ENCODE measurements around the gene STX5. TPM values are rescaled to one million over a fixed set of nuclear protein-coding genes. Genes with fewer than 3 reads are reported as not detected.

Gene STX5
- total RNA-seq, 1 donor from 2014 or later: 24.1 TPM

DNA sequence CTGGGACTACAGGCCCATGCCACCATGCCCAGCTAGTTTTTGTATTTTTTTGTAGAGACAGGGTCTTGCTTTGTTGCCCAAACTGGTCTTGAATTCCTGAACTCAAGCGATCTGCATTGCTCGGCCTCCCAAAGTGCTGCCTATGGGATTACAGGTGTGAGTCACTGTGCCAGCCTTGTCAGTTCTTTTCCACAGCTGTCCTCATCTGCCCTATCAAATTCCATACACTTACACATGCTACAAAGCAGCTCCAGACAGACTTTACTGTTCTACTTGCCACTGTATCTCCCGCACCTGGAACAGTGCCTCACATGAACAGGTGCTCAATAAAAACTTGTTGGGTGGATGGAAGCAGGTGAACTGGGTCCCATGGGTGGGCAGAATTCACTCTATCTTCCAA is 8.2 kb downstream of the STX5 start:
- H3K27ac Mint-ChIP-seq (ENCODE audit: unreplicated experiment): peak overlapping the region; percentile 71
- TF ChIP-seq, protein P1, sequence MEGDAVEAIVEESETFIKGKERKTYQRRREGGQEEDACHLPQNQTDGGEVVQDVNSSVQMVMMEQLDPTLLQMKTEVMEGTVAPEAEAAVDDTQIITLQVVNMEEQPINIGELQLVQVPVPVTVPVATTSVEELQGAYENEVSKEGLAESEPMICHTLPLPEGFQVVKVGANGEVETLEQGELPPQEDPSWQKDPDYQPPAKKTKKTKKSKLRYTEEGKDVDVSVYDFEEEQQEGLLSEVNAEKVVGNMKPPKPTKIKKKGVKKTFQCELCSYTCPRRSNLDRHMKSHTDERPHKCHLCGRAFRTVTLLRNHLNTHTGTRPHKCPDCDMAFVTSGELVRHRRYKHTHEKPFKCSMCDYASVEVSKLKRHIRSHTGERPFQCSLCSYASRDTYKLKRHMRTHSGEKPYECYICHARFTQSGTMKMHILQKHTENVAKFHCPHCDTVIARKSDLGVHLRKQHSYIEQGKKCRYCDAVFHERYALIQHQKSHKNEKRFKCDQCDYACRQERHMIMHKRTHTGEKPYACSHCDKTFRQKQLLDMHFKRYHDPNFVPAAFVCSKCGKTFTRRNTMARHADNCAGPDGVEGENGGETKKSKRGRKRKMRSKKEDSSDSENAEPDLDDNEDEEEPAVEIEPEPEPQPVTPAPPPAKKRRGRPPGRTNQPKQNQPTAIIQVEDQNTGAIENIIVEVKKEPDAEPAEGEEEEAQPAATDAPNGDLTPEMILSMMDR (conservative IDR thresholded peaks at IDR 0.05): no peak
- H3K9me3 Mint-ChIP-seq: no peaks in the 10 kb centered on the region
- no peak for DNase-seq (ENCODE audit: low read depth, low spot score)
- H3K4me3 Mint-ChIP-seq: no peak overlapping the region
- H3K27me3 Mint-ChIP-seq (ENCODE audit: low read depth): no peaks in the 10 kb centered on the region
- peaks cover 11% of the 10 kb centered on the region for H3K36me3 Mint-ChIP-seq (ENCODE audit: low read depth)
- H3K4me1 Mint-ChIP-seq: no peaks in the 10 kb centered on the region

DNA sequence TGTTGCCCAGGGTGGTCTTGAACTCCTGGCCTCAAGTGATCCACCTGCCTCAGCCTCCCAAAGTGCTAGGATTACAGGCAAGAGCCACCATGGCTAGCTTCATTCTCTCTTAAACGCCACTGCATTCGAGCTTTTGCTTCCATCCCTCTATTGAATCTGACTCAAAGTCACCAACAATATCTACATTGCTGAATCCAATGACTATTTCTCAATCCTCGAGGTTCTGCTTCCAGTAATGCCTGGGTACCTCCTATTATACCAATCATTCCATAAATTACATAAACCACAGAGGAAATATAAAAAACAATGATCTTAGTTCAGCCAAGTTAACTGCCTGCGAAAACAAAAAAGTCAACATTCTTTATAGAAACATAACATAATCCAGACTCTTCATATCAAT is 14.7 kb downstream of the STX5 start:
- H3K36me3 Mint-ChIP-seq (ENCODE audit: low read depth): no peaks in the 10 kb centered on the region
- TF ChIP-seq, protein P1 (conservative IDR thresholded peaks at IDR 0.05): no peak
- no peaks in the 10 kb centered on the region for H3K27me3 Mint-ChIP-seq (ENCODE audit: low read depth)
- no peak overlapping the region for H3K4me3 Mint-ChIP-seq
- H3K27ac Mint-ChIP-seq (ENCODE audit: unreplicated experiment): no peak overlapping the region
- no peaks in the 10 kb centered on the region for H3K9me3 Mint-ChIP-seq
- no peak for DNase-seq (ENCODE audit: low read depth, low spot score)
- H3K4me1 Mint-ChIP-seq: no peaks in the 10 kb centered on the region

DNA sequence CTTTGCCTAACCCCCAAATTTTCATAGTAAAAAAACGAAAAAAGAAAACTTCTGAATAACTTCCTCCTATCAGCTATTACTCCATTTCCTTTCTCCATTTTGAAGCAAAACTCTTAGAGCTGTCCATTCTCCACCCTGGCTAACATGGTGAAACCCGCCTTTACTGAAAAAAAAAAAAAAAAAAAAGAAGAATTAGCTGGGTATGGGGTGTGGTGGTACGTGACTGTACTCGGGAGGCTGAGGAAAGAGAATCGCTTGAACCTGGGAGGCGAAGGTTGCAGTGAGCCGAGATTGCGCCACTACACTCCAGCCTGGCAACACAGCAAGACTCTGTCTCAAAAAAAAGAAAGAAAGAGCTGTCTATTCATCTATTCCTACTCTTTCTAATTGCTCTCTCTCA is 15.3 kb downstream of the STX5 start:
- Mint-ChIP-seq H3K4me1 (no peaks in the 10 kb centered on the region), H3K36me3 (ENCODE audit: low read depth) (no peaks in the 10 kb centered on the region), H3K4me3 (no peak overlapping the region), H3K27me3 (ENCODE audit: low read depth) (no peaks in the 10 kb centered on the region), H3K9me3 (no peaks in the 10 kb centered on the region), H3K27ac (ENCODE audit: unreplicated experiment) (no peak overlapping the region)
- no peak for DNase-seq (ENCODE audit: low read depth, low spot score)
- TF ChIP-seq, protein P1 (conservative IDR thresholded peaks at IDR 0.05): no peak

DNA sequence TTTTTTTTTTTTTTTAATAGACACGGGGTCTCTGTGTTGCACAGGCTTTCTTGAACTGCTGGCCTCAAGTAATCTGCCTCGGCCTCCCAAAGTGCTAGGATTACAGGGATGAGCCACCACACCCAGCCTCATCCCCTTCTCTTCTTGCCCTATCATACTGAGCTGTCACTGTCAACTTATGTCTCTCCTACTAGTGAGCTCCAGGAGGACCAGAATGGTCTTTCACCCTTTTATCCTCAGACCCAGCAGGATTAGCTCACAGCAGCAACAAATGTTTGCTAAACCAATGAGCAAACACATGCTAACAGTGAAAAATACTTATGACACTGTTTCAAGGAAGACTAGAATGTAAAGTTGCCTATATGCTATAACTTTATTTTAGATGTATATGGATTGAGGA is 20.2 kb downstream of the STX5 start:
- Mint-ChIP-seq H3K9me3 (no peaks in the 10 kb centered on the region), H3K27me3 (ENCODE audit: low read depth) (no peaks in the 10 kb centered on the region), H3K4me3 (peak overlapping the region; percentile 2), H3K27ac (ENCODE audit: unreplicated experiment) (no peak overlapping the region), H3K36me3 (ENCODE audit: low read depth) (no peaks in the 10 kb centered on the region), H3K4me1 (peaks cover under 1% of the 10 kb centered on the region)
- TF ChIP-seq, protein P1 (conservative IDR thresholded peaks at IDR 0.05): no peak
- no peak for DNase-seq (ENCODE audit: low read depth, low spot score)

DNA sequence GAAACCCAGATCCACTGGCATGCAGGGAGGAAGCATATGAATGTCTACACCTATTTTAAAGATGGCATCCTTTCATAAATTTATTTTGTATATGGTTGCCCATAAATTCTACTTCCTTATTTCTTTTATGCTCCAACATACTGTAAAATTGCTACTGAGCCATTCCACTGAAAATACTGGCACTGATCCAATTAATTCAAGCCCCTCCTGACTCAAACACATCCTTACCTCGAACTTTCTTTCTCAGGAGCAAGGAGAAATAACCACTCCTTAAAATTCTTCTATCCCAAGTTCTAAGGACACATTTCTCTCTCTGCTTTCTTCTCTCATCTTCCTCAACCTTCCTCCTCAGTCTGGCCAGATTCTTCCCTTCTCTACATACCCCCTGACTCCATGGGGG is 21.1 kb downstream of the STX5 start:
- peaks cover 10% of the 10 kb centered on the region for H3K4me1 Mint-ChIP-seq
- H3K27me3 Mint-ChIP-seq (ENCODE audit: low read depth): no peaks in the 10 kb centered on the region
- no peaks in the 10 kb centered on the region for H3K9me3 Mint-ChIP-seq
- no peaks in the 10 kb centered on the region for H3K36me3 Mint-ChIP-seq (ENCODE audit: low read depth)
- no peak for DNase-seq (ENCODE audit: low read depth, low spot score)
- H3K4me3 Mint-ChIP-seq: no peak overlapping the region
- TF ChIP-seq, protein P1 (conservative IDR thresholded peaks at IDR 0.05): no peak
- no peak overlapping the region for H3K27ac Mint-ChIP-seq (ENCODE audit: unreplicated experiment)
